Measurements from ENCODE around the gene SH2B3. TPM values are rescaled to one million over a fixed set of nuclear protein-coding genes. Genes with fewer than 3 reads are reported as not detected.
"Not testable (repeated sequence)": the region's sequence is repeated elsewhere in the genome, so short reads cannot be mapped to it uniquely, and the experiment has no call there.

Gene SH2B3
- polyA plus RNA-seq, 1 experiment: 21.6 TPM

- ChIA-PET CTCF (interaction anchor here (8.7 kb wide), 1 partner anchor 52 kb away, joined by 349 read pairs; no protein-coding TSS in a partner anchor), POLR2A (no interaction called here)
- Histone ChIP-seq H3K27me3 (ENCODE audit: control insufficient read depth, insufficient read depth, low read length) (no peaks in the 10 kb centered on the region), H3K27ac (ENCODE audit: low read depth, low read length) (no peak overlapping the region), H3K9me3 (ENCODE audit: control insufficient read depth, insufficient read depth, low read length) (no peaks in the 10 kb centered on the region; the same call in 1 of the 2 replicates), H3K4me3 (ENCODE audit: low read depth, low read length) (no peak overlapping the region)
- DNase-seq (ENCODE audit: low read depth, low spot score): no peak
- TF ChIP-seq CTCF (IDR thresholded peaks at IDR 0.05; ENCODE audit: low read depth, low read length): no peak
Observed at GRCh38 chr12:111401167-111401605, 4.5 kb upstream of the SH2B3 start.

GRCh38 chr12:111402490-111402824, 3.3 kb upstream of the SH2B3 start:
- H3K27me3 ChIP-seq (ENCODE audit: control insufficient read depth, insufficient read depth, low read length); POLR2A ChIA-PET: not testable (repeated sequence)
- CTCF ChIA-PET: interaction anchor here (3.5 kb wide), 1 partner anchor 49 kb away, joined by 27 read pairs; no protein-coding TSS in a partner anchor

GRCh38 chr12:111404362-111405148, 1.2 kb upstream of the SH2B3 start:
- no peak for TF ChIP-seq CTCF (IDR thresholded peaks at IDR 0.05; ENCODE audit: low read depth, low read length)
- H3K9me3 ChIP-seq (ENCODE audit: control insufficient read depth, insufficient read depth, low read length): peaks cover 4% of the 10 kb centered on the region; the same call in 1 of the 2 replicates
- ChIA-PET POLR2A (interaction anchor here (0.6 kb wide), 1 partner anchor 31 kb away, joined by 3 read pairs; no protein-coding TSS in a partner anchor), CTCF (interaction anchor here (0.6 to 3.5 kb wide), 8 partner anchors 8 to 610 kb away, joined by 3 to 27 read pairs (median 3); no protein-coding TSS in a partner anchor)
- H3K4me3 ChIP-seq (ENCODE audit: low read depth, low read length): peak overlapping the region; percentile 58
- H3K27ac ChIP-seq (ENCODE audit: low read depth, low read length): peak overlapping the region; percentile 65
- H3K27me3 ChIP-seq (ENCODE audit: control insufficient read depth, insufficient read depth, low read length): no peaks in the 10 kb centered on the region
- no peak for DNase-seq (ENCODE audit: low read depth, low spot score)

More at GRCh38 chr12:111402490-111402824, 3.3 kb upstream of the SH2B3 start:
- not testable (repeated sequence) for H3K4me3 ChIP-seq (ENCODE audit: low read depth, low read length); DNase-seq (ENCODE audit: low read depth, low spot score); H3K9me3 ChIP-seq (ENCODE audit: control insufficient read depth, insufficient read depth, low read length); H3K27ac ChIP-seq (ENCODE audit: low read depth, low read length)

DNA sequence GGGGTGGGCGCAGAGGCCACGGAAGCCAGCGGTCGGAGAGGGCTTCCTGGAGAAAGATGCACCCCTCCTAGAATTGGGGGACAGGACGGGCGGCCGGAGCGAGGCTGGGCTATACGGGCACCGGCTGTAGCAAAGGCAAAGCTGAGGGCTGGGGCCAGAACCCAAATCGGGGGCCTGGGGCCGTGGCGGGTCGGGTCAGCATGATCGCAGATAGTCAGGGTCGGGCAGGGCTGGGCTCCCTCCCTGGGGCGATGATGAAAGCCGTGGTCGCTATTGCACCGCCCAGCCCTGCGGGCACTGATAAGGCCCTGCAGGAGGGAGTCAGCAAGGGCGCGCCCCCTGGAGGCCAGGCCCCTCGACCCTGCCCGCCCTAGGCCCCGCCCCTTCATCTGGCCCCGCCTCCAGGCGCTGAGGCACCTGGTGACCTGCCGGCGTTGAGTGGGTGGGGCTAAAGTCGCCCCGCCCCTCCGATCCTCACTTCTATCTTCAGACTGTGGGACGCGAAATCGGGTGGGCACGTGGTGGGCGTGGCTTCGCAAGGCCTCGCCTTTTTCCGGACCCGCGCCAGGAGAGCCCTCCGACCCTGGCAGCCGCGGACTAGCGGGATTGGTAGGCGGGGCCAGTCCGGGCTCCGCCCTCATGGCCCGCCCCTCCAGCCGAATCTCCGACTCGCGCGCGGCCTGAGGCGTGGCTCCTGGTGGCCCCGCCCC, 419 bp upstream of the SH2B3 start:
- ChIA-PET POLR2A (interaction anchor here (0.6 kb wide), 1 partner anchor 30 kb away, joined by 3 read pairs; no protein-coding TSS in a partner anchor), CTCF (interaction anchor here (0.6 to 3.5 kb wide), 7 partner anchors 9 to 611 kb away, joined by 3 to 27 read pairs (median 3); no protein-coding TSS in a partner anchor)
- Histone ChIP-seq H3K27me3 (ENCODE audit: control insufficient read depth, insufficient read depth, low read length) (no peaks in the 10 kb centered on the region), H3K9me3 (ENCODE audit: control insufficient read depth, insufficient read depth, low read length) (peaks cover 4% of the 10 kb centered on the region; the same call in 1 of the 2 replicates), H3K27ac (ENCODE audit: low read depth, low read length) (peak overlapping the region; percentile 65), H3K4me3 (ENCODE audit: low read depth, low read length) (peak overlapping the region; percentile 58)
- peak; percentile 76 for DNase-seq (ENCODE audit: low read depth, low spot score)
- peak; percentile 36 for TF ChIP-seq CTCF (IDR thresholded peaks at IDR 0.05; ENCODE audit: low read depth, low read length)

DNA sequence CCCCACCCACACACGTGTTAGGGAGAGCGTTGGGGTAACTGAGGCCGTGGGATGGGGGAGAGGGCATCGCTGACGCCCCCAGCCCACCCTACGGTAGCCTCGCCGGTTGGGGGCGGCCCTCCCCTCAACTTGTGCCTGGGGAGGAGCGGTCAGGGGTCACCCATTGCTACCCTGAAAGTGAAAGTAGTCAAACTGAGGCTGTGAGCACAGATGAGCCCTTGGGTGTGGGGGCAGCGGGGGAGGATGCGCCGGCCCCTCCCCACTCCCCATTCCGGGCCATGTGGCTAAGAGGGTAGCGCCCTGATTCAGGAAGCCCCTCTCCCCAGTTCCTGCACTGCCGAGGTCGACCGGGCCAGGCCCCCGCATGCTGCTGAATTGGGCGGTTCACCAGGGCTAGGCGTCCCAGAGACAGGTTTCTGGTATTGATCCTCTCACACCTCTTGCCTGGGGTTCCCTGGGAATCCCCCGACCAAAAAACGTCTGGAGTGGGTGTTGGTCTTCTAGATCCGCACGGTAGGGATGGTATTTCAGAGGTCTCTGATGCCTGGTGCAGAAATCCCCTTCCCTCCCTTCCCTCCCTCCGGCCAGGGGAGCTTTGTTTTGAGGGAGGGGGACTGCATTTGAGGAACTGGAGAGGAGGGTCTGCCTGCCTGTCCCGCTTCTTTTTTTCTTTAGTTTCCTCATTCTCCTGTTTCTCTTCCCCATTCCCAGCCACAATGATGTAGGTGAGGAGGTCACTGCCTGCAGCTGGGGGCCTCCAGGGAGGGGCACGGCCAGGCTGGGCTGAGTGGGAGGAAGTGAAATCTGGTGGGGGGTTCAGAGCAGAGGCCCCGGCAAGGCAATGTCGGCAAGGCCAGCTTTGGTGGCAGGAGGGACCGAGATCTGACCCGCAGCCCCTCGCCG, 1.0 kb downstream of the SH2B3 start:
- Histone ChIP-seq H3K4me3 (ENCODE audit: low read depth, low read length) (peak overlapping the region; percentile 91), H3K9me3 (ENCODE audit: control insufficient read depth, insufficient read depth, low read length) (peaks cover 4% of the 10 kb centered on the region; the same call in 1 of the 2 replicates), H3K27me3 (ENCODE audit: control insufficient read depth, insufficient read depth, low read length) (no peaks in the 10 kb centered on the region), H3K27ac (ENCODE audit: low read depth, low read length) (peak overlapping the region; percentile 52)
- TF ChIP-seq CTCF (IDR thresholded peaks at IDR 0.05; ENCODE audit: low read depth, low read length): no peak
- ChIA-PET POLR2A (interaction anchor here (0.6 kb wide), 1 partner anchor 26 kb away, joined by 3 read pairs; no protein-coding TSS in a partner anchor), CTCF (interaction anchor here (3.3 kb wide), 1 partner anchor 11 kb away, joined by 15 read pairs; no protein-coding TSS in a partner anchor)
- no peak for DNase-seq (ENCODE audit: low read depth, low spot score)

All from AG04450 (cell line).